ENCODE results near the gene GPD1. TPM values are rescaled to one million over a fixed set of nuclear protein-coding genes. Genes with fewer than 3 reads are reported as not detected.

GPD1 gene
- total and polyA plus RNA-seq, 9 of the 15 experiments (the other 6 are each of a cell fraction or from before 2014, with no cell fraction given): 0.13 to 1.00 (median 0.55) TPM

GRCh38 chr12:50055831-50056638 is 47.8 kb upstream of the GPD1 start (continued):
- TF ChIP-seq, protein P1, sequence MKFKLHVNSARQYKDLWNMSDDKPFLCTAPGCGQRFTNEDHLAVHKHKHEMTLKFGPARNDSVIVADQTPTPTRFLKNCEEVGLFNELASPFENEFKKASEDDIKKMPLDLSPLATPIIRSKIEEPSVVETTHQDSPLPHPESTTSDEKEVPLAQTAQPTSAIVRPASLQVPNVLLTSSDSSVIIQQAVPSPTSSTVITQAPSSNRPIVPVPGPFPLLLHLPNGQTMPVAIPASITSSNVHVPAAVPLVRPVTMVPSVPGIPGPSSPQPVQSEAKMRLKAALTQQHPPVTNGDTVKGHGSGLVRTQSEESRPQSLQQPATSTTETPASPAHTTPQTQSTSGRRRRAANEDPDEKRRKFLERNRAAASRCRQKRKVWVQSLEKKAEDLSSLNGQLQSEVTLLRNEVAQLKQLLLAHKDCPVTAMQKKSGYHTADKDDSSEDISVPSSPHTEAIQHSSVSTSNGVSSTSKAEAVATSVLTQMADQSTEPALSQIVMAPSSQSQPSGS (CRISPR knock-in tag; IDR thresholded peaks at IDR 0.05): no peak
- peak; percentile 36; the same call in 1 of the 2 replicates for TF ChIP-seq TFAP4 (CRISPR knock-in tag; IDR thresholded peaks at IDR 0.05; ENCODE audit: borderline replicate concordance)
- TF ChIP-seq SIRT6 (IDR thresholded peaks at IDR 0.05; ENCODE audit: low read depth, low read length): no peak
- no peak for TF ChIP-seq ZNF75A (CRISPR knock-in tag; IDR thresholded peaks at IDR 0.05)
- no peak for TF ChIP-seq NELFE (IDR thresholded peaks at IDR 0.05; ENCODE audit: insufficient read depth, insufficient read length)
- TF ChIP-seq KLF10 (CRISPR knock-in tag; IDR thresholded peaks at IDR 0.05): no peak
- no peak for TF ChIP-seq ZNF76 (CRISPR knock-in tag; IDR thresholded peaks at IDR 0.05; ENCODE audit: borderline replicate concordance)
- TF ChIP-seq, protein P2, sequence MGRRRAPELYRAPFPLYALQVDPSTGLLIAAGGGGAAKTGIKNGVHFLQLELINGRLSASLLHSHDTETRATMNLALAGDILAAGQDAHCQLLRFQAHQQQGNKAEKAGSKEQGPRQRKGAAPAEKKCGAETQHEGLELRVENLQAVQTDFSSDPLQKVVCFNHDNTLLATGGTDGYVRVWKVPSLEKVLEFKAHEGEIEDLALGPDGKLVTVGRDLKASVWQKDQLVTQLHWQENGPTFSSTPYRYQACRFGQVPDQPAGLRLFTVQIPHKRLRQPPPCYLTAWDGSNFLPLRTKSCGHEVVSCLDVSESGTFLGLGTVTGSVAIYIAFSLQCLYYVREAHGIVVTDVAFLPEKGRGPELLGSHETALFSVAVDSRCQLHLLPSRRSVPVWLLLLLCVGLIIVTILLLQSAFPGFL (CRISPR knock-in tag; IDR thresholded peaks at IDR 0.05): no peak
- TF ChIP-seq ZSCAN32 (CRISPR knock-in tag; IDR thresholded peaks at IDR 0.05): no peak
- no peak for TF ChIP-seq RBM22 (IDR thresholded peaks at IDR 0.05; ENCODE audit: low read depth, low read length, poor library complexity, severe bottlenecking)
- 0 out of 2 replicates have a peak, but pooled peaks have one; percentile 37 for TF ChIP-seq KLF16 (IDR thresholded peaks at IDR 0.05)
- TF ChIP-seq MTA3 (IDR thresholded peaks at IDR 0.05; ENCODE audit: borderline replicate concordance): peak; percentile 47; the same call in 1 of the 2 replicates
- no peak for TF ChIP-seq CCNT2 (IDR thresholded peaks at IDR 0.05; ENCODE audit: borderline replicate concordance, extremely low read depth, insufficient read length, low read depth, low read length)
- TF ChIP-seq, protein P3, sequence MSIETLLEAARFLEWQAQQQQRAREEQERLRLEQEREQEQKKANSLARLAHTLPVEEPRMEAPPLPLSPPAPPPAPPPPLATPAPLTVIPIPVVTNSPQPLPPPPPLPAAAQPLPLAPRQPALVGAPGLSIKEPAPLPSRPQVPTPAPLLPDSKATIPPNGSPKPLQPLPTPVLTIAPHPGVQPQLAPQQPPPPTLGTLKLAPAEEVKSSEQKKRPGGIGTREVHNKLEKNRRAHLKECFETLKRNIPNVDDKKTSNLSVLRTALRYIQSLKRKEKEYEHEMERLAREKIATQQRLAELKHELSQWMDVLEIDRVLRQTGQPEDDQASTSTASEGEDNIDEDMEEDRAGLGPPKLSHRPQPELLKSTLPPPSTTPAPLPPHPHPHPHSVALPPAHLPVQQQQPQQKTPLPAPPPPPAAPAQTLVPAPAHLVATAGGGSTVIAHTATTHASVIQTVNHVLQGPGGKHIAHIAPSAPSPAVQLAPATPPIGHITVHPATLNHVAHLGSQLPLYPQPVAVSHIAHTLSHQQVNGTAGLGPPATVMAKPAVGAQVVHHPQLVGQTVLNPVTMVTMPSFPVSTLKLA (conservative IDR thresholded peaks at IDR 0.05): peak in 1 of 2 experiments; percentile 81; a peak in 2 of 4 replicates
- no peak for TF ChIP-seq PATZ1 (CRISPR knock-in tag; IDR thresholded peaks at IDR 0.05; ENCODE audit: borderline replicate concordance)
- TF ChIP-seq KLF6 (CRISPR knock-in tag; IDR thresholded peaks at IDR 0.05; ENCODE audit: borderline replicate concordance): no peak
- no peak for TF ChIP-seq KAT8 (IDR thresholded peaks at IDR 0.05; ENCODE audit: low read depth)
- TF ChIP-seq, protein P4, sequence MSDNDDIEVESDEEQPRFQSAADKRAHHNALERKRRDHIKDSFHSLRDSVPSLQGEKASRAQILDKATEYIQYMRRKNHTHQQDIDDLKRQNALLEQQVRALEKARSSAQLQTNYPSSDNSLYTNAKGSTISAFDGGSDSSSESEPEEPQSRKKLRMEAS (CRISPR knock-in tag; IDR thresholded peaks at IDR 0.05): peak; percentile 72
- no peak for TF ChIP-seq CBX1 (IDR thresholded peaks at IDR 0.05; ENCODE audit: low read depth)
